Measurements from ENCODE around the gene ACSM2B.
"Not testable (repeated sequence)": the region's sequence is repeated elsewhere in the genome, so short reads cannot be mapped to it uniquely, and the experiment has no call there.

The ACSM2B gene

GRCh38 chr16:20540603-20541316, 35.4 kb downstream of the ACSM2B start:
- DNase-seq (ENCODE audit: extremely low spot score); CTCF ChIA-PET: not testable (repeated sequence)

GRCh38 chr16:20538687-20539086, 37.5 kb downstream of the ACSM2B start:
- TF ChIP-seq CTCF (IDR thresholded peaks at IDR 0.05; ENCODE audit: control extremely low read depth, extremely low read depth, low read depth, missing control alignments): no peak
- POLR2A ChIA-PET: no interaction called here
- DNase-seq (ENCODE audit: extremely low spot score): no peak
- CTCF ChIA-PET: no interaction called here

More at GRCh38 chr16:20540603-20541316, 35.4 kb downstream of the ACSM2B start:
- POLR2A ChIA-PET: not testable (repeated sequence)

GRCh38 chr16:20538181-20538580, 38.0 kb downstream of the ACSM2B start:
- no peak for TF ChIP-seq CTCF (IDR thresholded peaks at IDR 0.05; ENCODE audit: control extremely low read depth, extremely low read depth, low read depth, missing control alignments)
- POLR2A ChIA-PET: no interaction called here

GRCh38 chr16:20536669-20537068, 39.5 kb downstream of the ACSM2B start:
- POLR2A ChIA-PET; CTCF ChIA-PET; DNase-seq (ENCODE audit: extremely low spot score): not testable (repeated sequence)

More at GRCh38 chr16:20538181-20538580, 38.0 kb downstream of the ACSM2B start:
- no peak for DNase-seq (ENCODE audit: extremely low spot score)
- CTCF ChIA-PET: no interaction called here

GRCh38 chr16:20532284-20532792, 43.8 kb downstream of the ACSM2B start:
- DNase-seq (ENCODE audit: extremely low spot score); CTCF ChIA-PET; POLR2A ChIA-PET: not testable (repeated sequence)

DNA sequence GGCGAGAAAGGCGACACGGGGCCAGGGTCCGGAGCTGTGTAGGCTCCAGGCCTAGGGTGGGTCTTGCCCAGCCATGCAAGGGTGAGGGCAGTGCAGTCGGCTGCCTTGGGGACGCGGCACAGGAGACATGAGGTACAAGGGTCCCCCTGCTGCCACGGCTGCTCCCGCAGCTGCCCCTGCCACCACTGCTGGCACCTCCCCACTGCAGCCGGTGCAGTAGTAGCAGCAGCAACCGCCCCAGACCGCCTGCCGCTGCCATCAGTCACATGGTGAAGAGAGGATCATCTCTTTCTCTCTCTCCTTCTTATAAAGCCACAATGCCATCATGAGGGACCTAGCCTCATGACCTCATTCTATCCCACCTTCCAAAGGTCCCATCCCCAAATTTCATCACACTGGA, 44.4 kb downstream of the ACSM2B start:
- CTCF ChIA-PET; POLR2A ChIA-PET; DNase-seq (ENCODE audit: extremely low spot score): not testable (repeated sequence)

DNA sequence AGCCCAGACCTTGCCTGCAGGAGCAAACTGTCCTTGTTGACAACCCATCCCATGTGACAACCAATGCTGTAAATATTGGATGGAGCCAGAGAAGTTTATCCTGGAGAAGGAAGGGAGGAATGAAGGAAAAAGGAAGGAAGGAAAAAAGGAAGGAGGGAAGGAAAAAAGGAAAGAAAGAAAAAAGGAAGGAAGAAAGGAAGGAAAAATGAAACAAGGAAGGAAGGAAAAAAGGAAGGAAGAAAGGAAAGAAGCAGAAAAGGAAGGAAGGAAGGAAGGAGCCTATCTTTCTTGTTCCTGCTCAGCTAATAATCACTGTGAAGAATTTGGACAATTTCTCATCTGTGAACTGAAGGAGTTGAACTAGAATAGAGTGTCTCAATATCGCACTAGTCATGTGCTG, 56.1 kb downstream of the ACSM2B start:
- no peak for TF ChIP-seq CTCF (IDR thresholded peaks at IDR 0.05; ENCODE audit: control extremely low read depth, extremely low read depth, low read depth, missing control alignments)
- ChIA-PET CTCF (no interaction called here), POLR2A (no interaction called here)
- no peak for DNase-seq (ENCODE audit: extremely low spot score)

DNA sequence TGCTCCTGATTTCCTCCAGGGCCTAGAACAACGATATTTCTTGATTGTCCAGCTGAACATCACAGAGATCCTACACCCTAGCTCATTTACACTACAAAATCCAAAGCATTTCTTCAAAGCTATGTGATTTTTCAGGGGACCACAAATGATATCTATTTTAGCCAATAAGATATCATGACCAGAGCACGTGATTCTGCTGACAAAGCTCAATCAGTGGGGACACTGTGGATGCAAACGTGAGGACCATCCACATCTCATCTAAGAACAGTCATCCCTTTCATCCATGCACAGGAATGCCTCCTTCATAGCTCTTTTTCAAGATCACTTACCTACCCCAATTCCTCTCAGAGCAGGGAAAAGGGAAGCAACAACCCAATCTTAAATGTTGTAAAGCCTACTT, 56.9 kb downstream of the ACSM2B start:
- TF ChIP-seq CTCF (IDR thresholded peaks at IDR 0.05; ENCODE audit: control extremely low read depth, extremely low read depth, low read depth, missing control alignments): no peak
- no peak for DNase-seq (ENCODE audit: extremely low spot score)
- CTCF ChIA-PET: interaction anchor here (1.2 kb wide), 1 partner anchor 38 kb away, joined by 3 read pairs; no protein-coding TSS in a partner anchor
- POLR2A ChIA-PET: no interaction called here

DNA sequence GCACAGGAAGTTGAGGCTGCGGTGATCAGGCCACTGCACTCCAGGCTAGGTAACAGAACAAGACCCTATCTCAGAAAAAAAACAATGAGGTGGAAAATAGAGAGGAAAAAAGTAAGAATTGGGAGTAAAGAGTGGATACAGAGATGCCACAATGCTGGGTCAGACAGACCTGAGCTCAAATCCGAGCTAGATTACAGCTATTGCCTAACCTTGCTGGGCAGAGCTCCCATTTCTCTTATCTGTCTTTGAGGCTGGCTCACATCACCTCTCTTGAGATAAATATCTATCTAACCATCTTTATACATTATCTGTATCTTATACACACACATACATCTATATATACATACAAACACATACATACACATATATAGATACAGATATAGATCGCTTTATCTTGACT, 59.0 kb downstream of the ACSM2B start:
- no peak for TF ChIP-seq CTCF (IDR thresholded peaks at IDR 0.05; ENCODE audit: control extremely low read depth, extremely low read depth, low read depth, missing control alignments)
- ChIA-PET CTCF (no interaction called here), POLR2A (no interaction called here)
- no peak for DNase-seq (ENCODE audit: extremely low spot score)

All from GM10248 (cell line).